Left lung (tissue), 10 donors: ENCODE measurements around the gene NCR3LG1. TPM values are rescaled to one million over a fixed set of nuclear protein-coding genes. Genes with fewer than 3 reads are reported as not detected.

ENCODE experiments used
- ATAC-seq: fragments of 200-7000 bp; cut with Tn5 transposase; one replicate; pipeline ENCODE4 v1.9.1; 2020; ENCODE audit warnings: moderate library complexity
- DNase-seq, 4 donors: peaks; one replicate each; pipeline ENCODE4 v3.0.0-alpha.2; 2013 to 2020
- H3K27ac ChIP-seq, 2 donors: fragments of 200-600 bp; sonication (generic) in 1 of 2; one replicate each; pipeline versions ENCODE4 v1.5.0 to v1.8.0; 2020 to 2021
- H3K27me3 ChIP-seq, 2 donors: fragments of 200-600 bp; sonication (generic) in 1 of 2; one replicate each; pipeline versions ENCODE4 v1.5.0 to v1.8.0; 2020 to 2021
- H3K36me3 ChIP-seq, 2 donors: fragments of 200-600 bp; sonication (generic) in 1 of 2; one replicate each; pipeline versions ENCODE4 v1.5.0 to v1.8.0; 2020 to 2021
- H3K4me1 ChIP-seq, 2 donors: fragments of 200-600 bp; one replicate each; pipeline ENCODE4 v1.8.0; 2021
- H3K4me3 ChIP-seq, 2 donors: fragments of 200-600 bp; sonication (generic) in 1 of 2; one replicate each; pipeline versions ENCODE4 v1.5.0 to v1.8.0; 2020 to 2021; ENCODE audit warnings: mild to moderate bottlenecking in 1 of 2
- H3K9me3 ChIP-seq, 2 donors: fragments of 200-600 bp; sonication (generic) in 1 of 2; one replicate each; pipeline versions ENCODE4 v1.5.0 to v1.8.0; 2020 to 2021
- CTCF ChIP-seq, 2 donors: fragments of 200-600 bp; sonication (generic) in 1 of 2; IDR thresholded peaks; one replicate each; pipeline versions ENCODE4 v1.5.0 to v1.8.0; 2021; ENCODE audit warnings: antibody characterized with exemption in 2 of 2
- intact Hi-C, 2 donors: fragments of 100-400 bp; cut with DNase I; formaldehyde crosslinking; loops; one replicate each; pipeline versions ENCODE4 v1.11.2 to v1.14.2; 2022
- polyA plus RNA-seq, 6 donors: library from polyadenylated mRNA; unstranded; fragments of 120-200 nt; gene quantifications; one replicate each; pipeline ENCODE4 v1.2.1, GENCODE V29; 2013; ENCODE audit not compliant: insufficient read length in 6 of 6
- total RNA-seq, 2 donors: library from RNA; stranded (reverse); fragmentation: NEBNext Ultra II Directional; extraction: Animal tissue kit (Norgen Biotek cat#: 25700); gene quantifications; one replicate each; pipeline ENCODE4 v1.2.1, GENCODE V29; 2021
- donor health status: DM: no; HTN: yes; CAD: no.
- donor health status: DM: no; HTN: no; CAD: no.

Gene NCR3LG1
- total and polyA plus RNA-seq, 8 donors, result 0.63 to 9.8 (median 0.85) TPM

GRCh38 chr11:17395978-17396377, 44.4 kb downstream of the NCR3LG1 start:
- no peaks in the 10 kb centered on the region for H3K27me3 ChIP-seq
- no peaks in the 10 kb centered on the region for H3K9me3 ChIP-seq
- no peak overlapping the region for H3K27ac ChIP-seq
- intact Hi-C loops, result no loop called here
- TF ChIP-seq CTCF (IDR thresholded peaks at IDR 0.05), result no peak
- no peak for DNase-seq
- no peaks in the 10 kb centered on the region for H3K36me3 ChIP-seq
- H3K4me1 ChIP-seq, result no peaks in the 10 kb centered on the region
- no peak for ATAC-seq
- no peak overlapping the region for H3K4me3 ChIP-seq

- Histone ChIP-seq H3K4me3 (no peak overlapping the region), H3K36me3 (no peaks in the 10 kb centered on the region), H3K27ac (no peak overlapping the region), H3K4me1 (no peaks in the 10 kb centered on the region), H3K27me3 (no peaks in the 10 kb centered on the region), H3K9me3 (no peaks in the 10 kb centered on the region)
- TF ChIP-seq CTCF (IDR thresholded peaks at IDR 0.05), result no peak
- intact Hi-C loops, result no loop called here
- DNase-seq, result no peak
- ATAC-seq, result no peak
Measured at GRCh38 chr11:17396598-17397310, 45.2 kb downstream of the NCR3LG1 start.

GRCh38 chr11:17397311-17398002, 45.9 kb downstream of the NCR3LG1 start:
- no peak overlapping the region for H3K27ac ChIP-seq
- H3K27me3 ChIP-seq, result no peaks in the 10 kb centered on the region
- no peak for TF ChIP-seq CTCF (IDR thresholded peaks at IDR 0.05)
- H3K36me3 ChIP-seq, result no peaks in the 10 kb centered on the region
- ATAC-seq, result no peak
- H3K4me1 ChIP-seq, result no peaks in the 10 kb centered on the region
- no peaks in the 10 kb centered on the region for H3K9me3 ChIP-seq
- intact Hi-C loops, result no loop called here
- DNase-seq, result no peak
- H3K4me3 ChIP-seq, result no peak overlapping the region

GRCh38 chr11:17399236-17399635, 47.6 kb downstream of the NCR3LG1 start:
- ATAC-seq, result no peak
- DNase-seq, result no peak
- no peak overlapping the region for H3K27ac ChIP-seq
- TF ChIP-seq CTCF (IDR thresholded peaks at IDR 0.05), result no peak
- intact Hi-C loops, result no loop called here
- no peak overlapping the region for H3K4me3 ChIP-seq
- H3K27me3 ChIP-seq, result no peaks in the 10 kb centered on the region
- H3K9me3 ChIP-seq, result no peaks in the 10 kb centered on the region
- H3K4me1 ChIP-seq, result no peaks in the 10 kb centered on the region
- no peaks in the 10 kb centered on the region for H3K36me3 ChIP-seq

GRCh38 chr11:17400048-17400775, 48.6 kb downstream of the NCR3LG1 start:
- TF ChIP-seq CTCF (IDR thresholded peaks at IDR 0.05), result no peak
- DNase-seq, result no peak

More at GRCh38 chr11:17400048-17400775, 48.6 kb downstream of the NCR3LG1 start:
- intact Hi-C loops, result no loop called here
- no peak for ATAC-seq
- Histone ChIP-seq H3K9me3 (no peaks in the 10 kb centered on the region), H3K27ac (no peak overlapping the region), H3K4me1 (peaks cover under 1 to 3% of the 10 kb centered on the region in 2 donors), H3K27me3 (no peaks in the 10 kb centered on the region), H3K4me3 (no peak overlapping the region), H3K36me3 (no peaks in the 10 kb centered on the region)
